B cell (primary cell): ENCODE measurements around the gene CASKIN2.

Source experiments
- EZH2 ChIP-seq: IDR thresholded peaks from 2 replicates; pipeline ENCODE4 v1.6.1; 2012; ENCODE audit warnings: borderline replicate concordance, low read depth, mild to moderate bottlenecking, moderate library complexity, low read length; ENCODE audit not compliant: insufficient read depth, poor library complexity, severe bottlenecking
- TF ChIP-seq, protein P1 (sequence below): fragments of 200-600 bp; IDR thresholded peaks from one replicate; pipeline ENCODE4 v1.8.0; 2022; ENCODE audit warnings: antibody characterized with exemption, mild to moderate bottlenecking

DNA sequence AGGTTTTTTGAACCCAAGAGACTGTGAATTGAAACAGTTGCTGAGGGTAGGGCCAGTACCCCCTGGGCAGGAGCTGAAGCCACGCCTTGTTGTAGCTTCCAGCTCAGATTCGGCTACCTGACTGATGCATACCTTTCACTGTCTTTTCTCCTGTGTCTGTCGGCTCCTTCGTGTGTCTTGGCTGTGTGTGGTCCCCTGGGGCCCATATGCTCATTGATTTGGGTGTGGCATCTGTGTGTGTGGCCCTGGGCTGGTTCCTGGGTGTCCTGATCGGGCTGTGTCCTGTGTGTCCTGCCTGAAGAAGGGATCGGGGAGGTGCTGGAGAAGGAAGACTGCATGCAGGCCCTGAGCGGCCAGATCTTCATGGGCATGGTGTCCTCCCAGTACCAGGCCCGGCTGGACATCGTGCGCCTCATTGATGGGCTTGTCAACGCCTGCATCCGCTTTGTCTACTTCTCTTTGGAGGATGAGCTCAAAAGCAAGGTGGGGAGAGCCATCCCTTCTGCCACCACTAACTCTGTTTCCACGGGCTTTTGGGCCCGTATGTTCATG lies 20.9 kb downstream of the CASKIN2 start:
- TF ChIP-seq, protein P1, sequence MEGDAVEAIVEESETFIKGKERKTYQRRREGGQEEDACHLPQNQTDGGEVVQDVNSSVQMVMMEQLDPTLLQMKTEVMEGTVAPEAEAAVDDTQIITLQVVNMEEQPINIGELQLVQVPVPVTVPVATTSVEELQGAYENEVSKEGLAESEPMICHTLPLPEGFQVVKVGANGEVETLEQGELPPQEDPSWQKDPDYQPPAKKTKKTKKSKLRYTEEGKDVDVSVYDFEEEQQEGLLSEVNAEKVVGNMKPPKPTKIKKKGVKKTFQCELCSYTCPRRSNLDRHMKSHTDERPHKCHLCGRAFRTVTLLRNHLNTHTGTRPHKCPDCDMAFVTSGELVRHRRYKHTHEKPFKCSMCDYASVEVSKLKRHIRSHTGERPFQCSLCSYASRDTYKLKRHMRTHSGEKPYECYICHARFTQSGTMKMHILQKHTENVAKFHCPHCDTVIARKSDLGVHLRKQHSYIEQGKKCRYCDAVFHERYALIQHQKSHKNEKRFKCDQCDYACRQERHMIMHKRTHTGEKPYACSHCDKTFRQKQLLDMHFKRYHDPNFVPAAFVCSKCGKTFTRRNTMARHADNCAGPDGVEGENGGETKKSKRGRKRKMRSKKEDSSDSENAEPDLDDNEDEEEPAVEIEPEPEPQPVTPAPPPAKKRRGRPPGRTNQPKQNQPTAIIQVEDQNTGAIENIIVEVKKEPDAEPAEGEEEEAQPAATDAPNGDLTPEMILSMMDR, result no peak
- TF ChIP-seq EZH2, result no peak
